GM19328 (cell line): ENCODE measurements around the gene CYP2D6.
"Not testable (repeated sequence)": the region's sequence is repeated elsewhere in the genome, so short reads cannot be mapped to it uniquely, and the experiment has no call there.

Experiments used
- ATAC-seq: cut with Tn5 transposase; IDR thresholded peaks from one replicate; pipeline ENCODE4 v1.9.1; 2021; ENCODE audit warnings: mild to moderate bottlenecking, moderate library complexity; ENCODE audit not compliant: unreplicated experiment

Gene CYP2D6

GRCh38 chr22:42135688-42136087 lies 5.1 kb upstream of the CYP2D6 start:
- not testable (repeated sequence) for ATAC-seq

- no peak for ATAC-seq
Observed at GRCh38 chr22:42134100-42135020, 3.8 kb upstream of the CYP2D6 start.

GRCh38 chr22:42132457-42132856 lies 1.8 kb upstream of the CYP2D6 start:
- no peak for ATAC-seq

GRCh38 chr22:42131562-42131961 lies 952 bp upstream of the CYP2D6 start:
- ATAC-seq: no peak

GRCh38 chr22:42130182-42130581 lies 428 bp downstream of the CYP2D6 start:
- not testable (repeated sequence) for ATAC-seq

- not testable (repeated sequence) for ATAC-seq
Observed at GRCh38 chr22:42128776-42129694, 1.6 kb downstream of the CYP2D6 start.

- not testable (repeated sequence) for ATAC-seq
Observed at GRCh38 chr22:42128007-42128406, 2.6 kb downstream of the CYP2D6 start.

GRCh38 chr22:42127606-42128005 lies 3.0 kb downstream of the CYP2D6 start:
- no peak for ATAC-seq

- ATAC-seq: not testable (repeated sequence)
Observed at GRCh38 chr22:42123529-42123928, 7.1 kb downstream of the CYP2D6 start.

GRCh38 chr22:42120231-42121021 lies 10.2 kb downstream of the CYP2D6 start:
- not testable (repeated sequence) for ATAC-seq

- no peak for ATAC-seq
Observed at GRCh38 chr22:42116848-42117424, 13.7 kb downstream of the CYP2D6 start.

- not testable (repeated sequence) for ATAC-seq
Observed at GRCh38 chr22:42115420-42115830, 15.2 kb downstream of the CYP2D6 start.

- no peak for ATAC-seq
Observed at GRCh38 chr22:42114721-42115120, 15.9 kb downstream of the CYP2D6 start.

GRCh38 chr22:42112793-42113192 lies 17.8 kb downstream of the CYP2D6 start:
- ATAC-seq: not testable (repeated sequence)

- ATAC-seq: no peak
Observed at GRCh38 chr22:42111798-42112197, 18.8 kb downstream of the CYP2D6 start.

GRCh38 chr22:42108848-42109247 lies 21.8 kb downstream of the CYP2D6 start:
- no peak for ATAC-seq

- ATAC-seq: not testable (repeated sequence)
Observed at GRCh38 chr22:42104332-42104860, 26.2 kb downstream of the CYP2D6 start.

GRCh38 chr22:42101199-42101598 lies 29.4 kb downstream of the CYP2D6 start:
- ATAC-seq: no peak

GRCh38 chr22:42091455-42091782 lies 39.2 kb downstream of the CYP2D6 start:
- no peak for ATAC-seq
